GM12878 (cell line): ENCODE results near the gene RPGR.

Source experiments
- CTCF ChIP-seq, 3 experiments: IDR thresholded peaks in 2 of 3; conservative IDR thresholded peaks in 1 of 3; 2 replicates each; pipeline ENCODE4 v1.5.1; 2011; ENCODE audit warnings: low read depth in 3 of 3, low read length in 3 of 3, mild to moderate bottlenecking in 3 of 3, control low read depth in 2 of 3, moderate library complexity in 2 of 3, inconsistent platforms in 1 of 3, mixed read lengths in 1 of 3; ENCODE audit not compliant: control insufficient read depth in 2 of 3, insufficient read depth in 1 of 3; ENCODE audit errors: extremely low read depth in 1 of 3
- GABPA ChIP-seq: IDR thresholded peaks from 2 replicates; pipeline ENCODE4 v1.6.1; 2014; ENCODE audit warnings: antibody characterized with exemption, low read depth, mild to moderate bottlenecking, inconsistent platforms
- LARP7 ChIP-seq: fragments of 450-650 bp; IDR thresholded peaks from 2 replicates; pipeline ENCODE4 v1.6.1; 2017; ENCODE audit warnings: mild to moderate bottlenecking
- NFIC ChIP-seq: IDR thresholded peaks from 2 replicates; pipeline ENCODE4 v1.6.1; 2012; ENCODE audit warnings: low read depth, mild to moderate bottlenecking, inconsistent platforms, low read length, moderate library complexity
- NRF1 ChIP-seq: conservative IDR thresholded peaks from 2 replicates; pipeline ENCODE4 v1.6.1; 2011; ENCODE audit warnings: mild to moderate bottlenecking, low read depth, low read length, improper control_type of control experiment
- POLR2AphosphoS2 ChIP-seq: IDR thresholded peaks from 2 replicates; pipeline ENCODE4 v1.6.1; 2011; ENCODE audit warnings: low read depth, mild to moderate bottlenecking, low read length, improper control_type of control experiment, moderate library complexity
- SMC3 ChIP-seq: IDR thresholded peaks from 2 replicates; pipeline ENCODE4 v1.6.1; 2011; ENCODE audit warnings: low read length, improper control_type of control experiment, borderline replicate concordance
- TCF12 ChIP-seq: IDR thresholded peaks from 2 replicates; pipeline ENCODE4 v1.6.1; 2011; ENCODE audit warnings: low read depth, mild to moderate bottlenecking, low read length

DNA sequence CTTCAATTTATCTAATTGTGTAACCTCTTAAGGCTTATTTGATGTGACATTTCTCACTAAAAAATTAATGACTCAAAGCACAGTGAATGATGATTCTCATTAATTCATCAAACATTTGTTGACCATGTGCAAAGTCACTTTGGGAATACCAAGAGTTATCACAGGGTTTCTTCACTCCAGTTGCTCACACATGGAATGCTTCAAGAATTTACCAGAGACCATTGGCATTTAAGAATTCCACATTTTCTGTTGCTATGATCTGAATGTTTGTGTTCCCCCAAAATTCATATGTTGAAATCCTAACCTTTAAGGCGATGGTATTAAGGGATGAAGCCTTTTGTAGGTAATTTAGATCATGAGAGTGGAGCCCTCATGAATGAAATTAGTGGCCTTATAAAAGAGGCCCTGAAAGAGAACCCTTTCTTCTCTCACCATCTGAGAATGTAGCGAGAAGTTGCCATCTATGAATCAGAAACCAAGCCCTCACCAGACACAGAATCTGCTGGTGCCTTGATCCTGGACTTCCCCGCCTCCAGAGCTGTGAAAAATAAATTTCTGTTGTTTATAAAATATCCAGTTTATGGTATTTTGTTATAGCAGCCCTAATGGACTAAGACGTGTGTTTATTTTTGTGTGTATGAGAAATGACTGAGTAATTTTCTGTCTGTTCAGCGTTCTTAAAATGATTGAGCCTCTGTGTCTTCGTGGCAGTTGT is 90.3 kb downstream of the RPGR start:
- TF ChIP-seq TCF12 (no peak), CTCF (IDR thresholded peaks at IDR 0.05 in 2 of 3, conservative IDR thresholded peaks at IDR 0.05 in 1 of 3; ENCODE audit: control insufficient read depth in 2 of 3, extremely low read depth in 1 of 3, insufficient read depth in 1 of 3, low read depth in 3 of 3, low read length in 3 of 3) (no peak), NFIC (no peak), LARP7 (no peak), POLR2AphosphoS2 (no peak), GABPA (no peak), SMC3 (no peak), NRF1 (no peak)
